GM19452 (cell line): ENCODE measurements around the gene ERRFI1.
"Not testable (repeated sequence)": the region's sequence is repeated elsewhere in the genome, so short reads cannot be mapped to it uniquely, and the experiment has no call there.

Source experiments
- ATAC-seq: cut with Tn5 transposase; IDR thresholded peaks from one replicate; pipeline ENCODE4 v1.9.1; 2021; ENCODE audit not compliant: unreplicated experiment

Gene ERRFI1

GRCh38 chr1:7975212-7975865, 50.8 kb downstream of the ERRFI1 start:
- ATAC-seq: no peak

GRCh38 chr1:7973086-7973485, 53.0 kb downstream of the ERRFI1 start:
- ATAC-seq: no peak

GRCh38 chr1:7972285-7972684, 53.8 kb downstream of the ERRFI1 start:
- ATAC-seq: no peak

- no peak for ATAC-seq
These were observed 55.1 kb downstream of the ERRFI1 start for GRCh38 chr1:7971024-7971423.

- ATAC-seq: no peak
These were observed 55.9 kb downstream of the ERRFI1 start for GRCh38 chr1:7970246-7970645.

- no peak for ATAC-seq
These were observed 58.5 kb downstream of the ERRFI1 start for GRCh38 chr1:7967651-7968050.

GRCh38 chr1:7967196-7967595, 58.9 kb downstream of the ERRFI1 start:
- ATAC-seq: no peak

- ATAC-seq: no peak
These were observed 61.6 kb downstream of the ERRFI1 start for GRCh38 chr1:7964476-7964875.

- not testable (repeated sequence) for ATAC-seq
These were observed 62.3 kb downstream of the ERRFI1 start for GRCh38 chr1:7963841-7964240.

GRCh38 chr1:7963378-7963730, 62.8 kb downstream of the ERRFI1 start:
- not testable (repeated sequence) for ATAC-seq

GRCh38 chr1:7962636-7963377, 63.3 kb downstream of the ERRFI1 start:
- ATAC-seq: no peak

GRCh38 chr1:7962014-7962335, 64.1 kb downstream of the ERRFI1 start:
- no peak for ATAC-seq
